Neural cell (in vitro differentiated cells): ENCODE results near the gene PRRT1.

Source experiments
- CTCF ChIP-seq: fragments of 450-650 bp; IDR thresholded peaks from 2 replicates; pipeline ENCODE4 v1.5.1; 2014; ENCODE audit warnings: antibody characterized with exemption, mild to moderate bottlenecking, moderate library complexity; ENCODE audit not compliant: poor library complexity, severe bottlenecking
- EP300 ChIP-seq: fragments of 450-650 bp; conservative IDR thresholded peaks from 2 replicates; pipeline ENCODE4 v1.6.1; 2014; ENCODE audit warnings: antibody characterized with exemption, mild to moderate bottlenecking, moderate library complexity; ENCODE audit not compliant: poor library complexity, severe bottlenecking
- EZH2 ChIP-seq: fragments of 200-600, 300-800 bp; shearing (Covaris generic), sonication (generic); IDR thresholded peaks from 2 replicates; pipeline ENCODE4 v1.6.1; 2014; ENCODE audit warnings: antibody characterized with exemption, low read length, borderline replicate concordance, mild to moderate bottlenecking; ENCODE audit not compliant: insufficient read depth, poor library complexity, severe bottlenecking
- MXI1 ChIP-seq: fragments of 450-650 bp; conservative IDR thresholded peaks from 2 replicates; pipeline ENCODE4 v1.6.1; 2014; ENCODE audit warnings: antibody characterized with exemption, mild to moderate bottlenecking; ENCODE audit not compliant: poor library complexity, severe bottlenecking
- POLR2AphosphoS5 ChIP-seq: IDR thresholded peaks from 2 replicates; pipeline ENCODE4 v1.6.1; 2012
- RAD21 ChIP-seq: fragments of 450-650 bp; conservative IDR thresholded peaks from 2 replicates; pipeline ENCODE4 v1.6.1; 2014; ENCODE audit warnings: antibody characterized with exemption, mild to moderate bottlenecking, moderate library complexity
- REST ChIP-seq: IDR thresholded peaks from 2 replicates; pipeline ENCODE4 v1.6.1; 2012; ENCODE audit warnings: borderline replicate concordance
- TAF1 ChIP-seq: IDR thresholded peaks from 2 replicates; pipeline ENCODE4 v1.6.1; 2012; ENCODE audit warnings: low read depth

GRCh38 chr6:32133786-32134185 is 18.0 kb downstream of the PRRT1 start:
- TF ChIP-seq CTCF (no peak), REST (no peak), EP300 (no peak), MXI1 (no peak), EZH2 (no peak), TAF1 (no peak), POLR2AphosphoS5 (no peak), RAD21 (no peak)
